Neural crest cell (in vitro differentiated cells): ENCODE data around the gene TXNRD1. TPM values are rescaled to one million over a fixed set of nuclear protein-coding genes. Genes with fewer than 3 reads are reported as not detected.

Experiments used
- DNase-seq: peaks from one replicate; pipeline ENCODE4 v3.0.0; 2021; ENCODE audit warnings: low read depth, mixed read lengths, low spot score
- H3K27ac Mint-ChIP-seq: one replicate; pipeline ENCODE4 v1.8.0; 2021; ENCODE audit warnings: mild to moderate bottlenecking, mixed read lengths; ENCODE audit not compliant: unreplicated experiment
- H3K27me3 Mint-ChIP-seq: 2 replicates; pipeline ENCODE4 v1.8.0; 2021; ENCODE audit warnings: low read depth, mild to moderate bottlenecking, mixed read lengths
- H3K36me3 Mint-ChIP-seq: 2 replicates; pipeline ENCODE4 v1.8.0; 2021; ENCODE audit warnings: low read depth, mild to moderate bottlenecking, mixed read lengths
- H3K4me1 Mint-ChIP-seq: 2 replicates; pipeline ENCODE4 v1.8.0; 2021; ENCODE audit warnings: mixed read lengths
- H3K4me3 Mint-ChIP-seq: one replicate; pipeline ENCODE4 v1.8.0; 2021; ENCODE audit warnings: mild to moderate bottlenecking, mixed read lengths
- H3K9me3 Mint-ChIP-seq: 2 replicates; pipeline ENCODE4 v1.8.0; 2021; ENCODE audit warnings: mixed read lengths
- CTCF ChIP-seq: fragments of 200-600 bp; sonication (generic); conservative IDR thresholded peaks from 2 replicates; pipeline ENCODE4 v1.5.0; 2021; ENCODE audit warnings: antibody characterized with exemption, mild to moderate bottlenecking
- total RNA-seq: library from RNA; stranded (reverse); gene quantifications from 2 replicates; pipeline ENCODE4 v1.2.1, GENCODE V29; 2021

TXNRD1 gene
- total RNA-seq, 1 donor from 2014 or later, result 105 TPM

GRCh38 chr12:104177663-104178501 lies 37.7 kb upstream of the TXNRD1 start:
- no peak overlapping the region for H3K27ac Mint-ChIP-seq
- no peak for DNase-seq
- H3K36me3 Mint-ChIP-seq, result no peaks in the 10 kb centered on the region
- no peaks in the 10 kb centered on the region for H3K27me3 Mint-ChIP-seq
- H3K9me3 Mint-ChIP-seq, result peaks cover 4% of the 10 kb centered on the region
- TF ChIP-seq CTCF, result no peak
- H3K4me3 Mint-ChIP-seq, result no peak overlapping the region
- H3K4me1 Mint-ChIP-seq, result peaks cover 3% of the 10 kb centered on the region

- TF ChIP-seq CTCF, result no peak
- DNase-seq, result no peak
These were observed 35.2 kb upstream of the TXNRD1 start for GRCh38 chr12:104180374-104180773.

GRCh38 chr12:104181313-104181712 lies 34.3 kb upstream of the TXNRD1 start:
- Mint-ChIP-seq H3K27me3 (no peaks in the 10 kb centered on the region), H3K4me1 (peaks cover 3% of the 10 kb centered on the region), H3K36me3 (peaks cover 3% of the 10 kb centered on the region), H3K9me3 (peaks cover 10% of the 10 kb centered on the region), H3K4me3 (no peak overlapping the region), H3K27ac (no peak overlapping the region)
- DNase-seq, result no peak
- TF ChIP-seq CTCF, result no peak

More at GRCh38 chr12:104180374-104180773, 35.2 kb upstream of the TXNRD1 start:
- Mint-ChIP-seq H3K36me3 (peaks cover 3% of the 10 kb centered on the region), H3K27me3 (no peaks in the 10 kb centered on the region), H3K27ac (no peak overlapping the region), H3K4me1 (peaks cover 3% of the 10 kb centered on the region), H3K9me3 (peaks cover 9% of the 10 kb centered on the region), H3K4me3 (no peak overlapping the region)

- Mint-ChIP-seq H3K4me3 (no peak overlapping the region), H3K4me1 (peaks cover 3% of the 10 kb centered on the region), H3K27me3 (no peaks in the 10 kb centered on the region), H3K27ac (peak overlapping the region; percentile 58), H3K36me3 (peaks cover 3% of the 10 kb centered on the region), H3K9me3 (peaks cover 10% of the 10 kb centered on the region)
- TF ChIP-seq CTCF, result no peak
- no peak for DNase-seq
These were observed 33.4 kb upstream of the TXNRD1 start for GRCh38 chr12:104182144-104182543.

- H3K9me3 Mint-ChIP-seq, result peaks cover 12% of the 10 kb centered on the region
- TF ChIP-seq CTCF, result no peak
- H3K36me3 Mint-ChIP-seq, result peaks cover 3% of the 10 kb centered on the region
- no peak overlapping the region for H3K27ac Mint-ChIP-seq
- peaks cover 3% of the 10 kb centered on the region for H3K4me1 Mint-ChIP-seq
- H3K4me3 Mint-ChIP-seq, result no peak overlapping the region
- DNase-seq, result no peak
- H3K27me3 Mint-ChIP-seq, result no peaks in the 10 kb centered on the region
These were observed 32.8 kb upstream of the TXNRD1 start for GRCh38 chr12:104182621-104183378.
